D721Med (cell line): ENCODE results near the gene FAM227B.
"Not testable (repeated sequence)": the region's sequence is repeated elsewhere in the genome, so short reads cannot be mapped to it uniquely, and the experiment has no call there.

Source experiments
- DNase-seq: peaks from one replicate; pipeline ENCODE4 v3.0.0; 2011; ENCODE audit warnings: low spot score; ENCODE audit not compliant: insufficient read length
- FAIRE-seq: peaks from 2 replicates; lab custom pipeline; 2011; peaks lifted over from hg19 to GRCh38; lab: Jason Lieb, UNC
- CTCF ChIP-seq: IDR thresholded peaks from 2 replicates; pipeline ENCODE4 v1.5.1; 2012; ENCODE audit warnings: mild to moderate bottlenecking, control low read depth; ENCODE audit not compliant: insufficient read depth; ENCODE audit errors: missing control alignments

Gene FAM227B

GRCh38 chr15:49619226-49619625 lies 1.4 kb downstream of the FAM227B start:
- FAIRE-seq (no peak), DNase-seq (no peak)

GRCh38 chr15:49612240-49612639 lies 8.4 kb downstream of the FAM227B start:
- DNase-seq, FAIRE-seq: not testable (repeated sequence)

More at GRCh38 chr15:49619226-49619625, 1.4 kb downstream of the FAM227B start:
- TF ChIP-seq CTCF = no peak

- no peak for TF ChIP-seq CTCF
- no peak for DNase-seq
- FAIRE-seq = no peak
These were observed 10.3 kb downstream of the FAM227B start for GRCh38 chr15:49610157-49610918.

- FAIRE-seq (no peak), DNase-seq (no peak)
- no peak for TF ChIP-seq CTCF
These were observed 14.0 kb downstream of the FAM227B start for GRCh38 chr15:49606594-49606993.

- DNase-seq (no peak), FAIRE-seq (no peak)
- TF ChIP-seq CTCF = no peak
These were observed 15.0 kb downstream of the FAM227B start for GRCh38 chr15:49605588-49605987.

GRCh38 chr15:49604625-49605409 lies 15.8 kb downstream of the FAM227B start:
- FAIRE-seq (no peak), DNase-seq (no peak)
- TF ChIP-seq CTCF = no peak

- not testable (repeated sequence) for DNase-seq, FAIRE-seq
These were observed 27.7 kb downstream of the FAM227B start for GRCh38 chr15:49592829-49593316.

- no peak for TF ChIP-seq CTCF
- FAIRE-seq = no peak
- no peak for DNase-seq
These were observed 31.6 kb downstream of the FAM227B start for GRCh38 chr15:49589030-49589429.
